Neural cell (in vitro differentiated cells): ENCODE data around the gene CDH4. TPM values are rescaled to one million over a fixed set of nuclear protein-coding genes. Genes with fewer than 3 reads are reported as not detected.

Experiments used
- H2AFZ ChIP-seq: fragments of 200-600, 300-800 bp; sonication (generic), shearing (Covaris generic); 2 replicates; pipeline ENCODE4 v1.6.0; 2014; ENCODE audit warnings: low read depth, mild to moderate bottlenecking, antibody characterized with exemption, low read length, moderate library complexity
- H3F3A ChIP-seq: fragments of 200-600 bp; shearing (Covaris generic); 2 replicates; pipeline ENCODE4 v1.6.1; 2016; ENCODE audit warnings: mild to moderate bottlenecking, moderate library complexity, mixed read lengths, antibody characterized with exemption, low read length; ENCODE audit not compliant: insufficient read depth, poor library complexity, severe bottlenecking
- H3K27ac ChIP-seq: fragments of 200-600, 300-800 bp; sonication (generic), shearing (Covaris generic); 2 replicates; pipeline ENCODE4 v1.5.1; 2014; ENCODE audit warnings: mild to moderate bottlenecking, low read length, moderate library complexity
- H3K27me3 ChIP-seq: fragments of 300-800, 200-600 bp; sonication (generic), shearing (Covaris generic); 2 replicates; pipeline ENCODE4 v1.6.0; 2014; ENCODE audit warnings: mild to moderate bottlenecking, low read depth, low read length, moderate library complexity; ENCODE audit not compliant: insufficient read depth
- H3K36me3 ChIP-seq: fragments of 300-800, 200-600 bp; sonication (generic), shearing (Covaris generic); 2 replicates; pipeline ENCODE4 v1.5.1; 2014; ENCODE audit warnings: mild to moderate bottlenecking, antibody characterized with exemption, low read length, moderate library complexity; ENCODE audit not compliant: insufficient read depth
- H3K4me2 ChIP-seq: fragments of 300-800, 200-600 bp; sonication (generic), shearing (Covaris generic); 2 replicates; pipeline ENCODE4 v1.6.0; 2014; ENCODE audit warnings: mild to moderate bottlenecking, low read length
- H3K4me3 ChIP-seq: fragments of 300-800, 200-600 bp; sonication (generic), shearing (Covaris generic); 2 replicates; pipeline ENCODE4 v1.5.1; 2014; ENCODE audit warnings: mild to moderate bottlenecking, low read length, moderate library complexity
- H3K79me2 ChIP-seq: fragments of 200-600 bp; shearing (Covaris generic); replicated peaks from 2 replicates; pipeline ENCODE4 v1.6.0; 2014; ENCODE audit warnings: mild to moderate bottlenecking, low read length, moderate library complexity; ENCODE audit not compliant: insufficient read depth
- H3K9ac ChIP-seq: fragments of 300-800, 200-600 bp; sonication (generic), shearing (Covaris generic); 2 replicates; pipeline ENCODE4 v1.6.1; 2016; ENCODE audit warnings: mild to moderate bottlenecking, low read length, mixed read lengths
- H3K9me2 ChIP-seq: fragments of 200-600 bp; shearing (Covaris generic); 2 replicates; pipeline ENCODE4 v1.6.1; 2016; ENCODE audit warnings: mild to moderate bottlenecking, low read length, mixed read lengths; ENCODE audit not compliant: insufficient read depth
- H3K9me3 ChIP-seq: fragments of 200-600, 300-800 bp; sonication (generic), shearing (Covaris generic); 2 replicates; pipeline ENCODE4 v1.6.1; 2016; ENCODE audit warnings: mild to moderate bottlenecking, mixed run types, low read length, moderate library complexity, mixed read lengths
- H4K20me1 ChIP-seq: fragments of 200-600 bp; shearing (Covaris generic); 2 replicates; pipeline ENCODE4 v1.6.1; 2016; ENCODE audit warnings: mild to moderate bottlenecking, mixed run types; ENCODE audit not compliant: insufficient read depth
- EP300 ChIP-seq: fragments of 450-650 bp; conservative IDR thresholded peaks from 2 replicates; pipeline ENCODE4 v1.6.1; 2014; ENCODE audit warnings: antibody characterized with exemption, mild to moderate bottlenecking, moderate library complexity; ENCODE audit not compliant: poor library complexity, severe bottlenecking
- EZH2 ChIP-seq: fragments of 200-600, 300-800 bp; shearing (Covaris generic), sonication (generic); IDR thresholded peaks from 2 replicates; pipeline ENCODE4 v1.6.1; 2014; ENCODE audit warnings: antibody characterized with exemption, low read length, borderline replicate concordance, mild to moderate bottlenecking; ENCODE audit not compliant: insufficient read depth, poor library complexity, severe bottlenecking
- MXI1 ChIP-seq: fragments of 450-650 bp; conservative IDR thresholded peaks from 2 replicates; pipeline ENCODE4 v1.6.1; 2014; ENCODE audit warnings: antibody characterized with exemption, mild to moderate bottlenecking; ENCODE audit not compliant: poor library complexity, severe bottlenecking
- POLR2AphosphoS5 ChIP-seq: IDR thresholded peaks from 2 replicates; pipeline ENCODE4 v1.6.1; 2012
- RAD21 ChIP-seq: fragments of 450-650 bp; conservative IDR thresholded peaks from 2 replicates; pipeline ENCODE4 v1.6.1; 2014; ENCODE audit warnings: antibody characterized with exemption, mild to moderate bottlenecking, moderate library complexity
- REST ChIP-seq: IDR thresholded peaks from 2 replicates; pipeline ENCODE4 v1.6.1; 2012; ENCODE audit warnings: borderline replicate concordance
- SMC3 ChIP-seq: fragments of 450-650 bp; conservative IDR thresholded peaks from 2 replicates; pipeline ENCODE4 v1.6.1; 2014; ENCODE audit warnings: antibody characterized with exemption, mild to moderate bottlenecking, moderate library complexity; ENCODE audit not compliant: poor library complexity
- TAF1 ChIP-seq: IDR thresholded peaks from 2 replicates; pipeline ENCODE4 v1.6.1; 2012; ENCODE audit warnings: low read depth
- polyA plus RNA-seq: library from polyadenylated mRNA; depleted of rRNA; stranded (reverse); fragments of >200 nt; gene quantifications from 2 replicates; pipeline ENCODE4 v1.2.3, GENCODE V29; 2014
- TF ChIP-seq, protein P1 (sequence below): fragments of 450-650 bp; IDR thresholded peaks from 2 replicates; pipeline ENCODE4 v1.5.1; 2014; ENCODE audit warnings: antibody characterized with exemption, mild to moderate bottlenecking, moderate library complexity; ENCODE audit not compliant: poor library complexity, severe bottlenecking

The CDH4 gene
- polyA plus RNA-seq, 1 donor from 2014 or later, result 24.6 TPM

DNA sequence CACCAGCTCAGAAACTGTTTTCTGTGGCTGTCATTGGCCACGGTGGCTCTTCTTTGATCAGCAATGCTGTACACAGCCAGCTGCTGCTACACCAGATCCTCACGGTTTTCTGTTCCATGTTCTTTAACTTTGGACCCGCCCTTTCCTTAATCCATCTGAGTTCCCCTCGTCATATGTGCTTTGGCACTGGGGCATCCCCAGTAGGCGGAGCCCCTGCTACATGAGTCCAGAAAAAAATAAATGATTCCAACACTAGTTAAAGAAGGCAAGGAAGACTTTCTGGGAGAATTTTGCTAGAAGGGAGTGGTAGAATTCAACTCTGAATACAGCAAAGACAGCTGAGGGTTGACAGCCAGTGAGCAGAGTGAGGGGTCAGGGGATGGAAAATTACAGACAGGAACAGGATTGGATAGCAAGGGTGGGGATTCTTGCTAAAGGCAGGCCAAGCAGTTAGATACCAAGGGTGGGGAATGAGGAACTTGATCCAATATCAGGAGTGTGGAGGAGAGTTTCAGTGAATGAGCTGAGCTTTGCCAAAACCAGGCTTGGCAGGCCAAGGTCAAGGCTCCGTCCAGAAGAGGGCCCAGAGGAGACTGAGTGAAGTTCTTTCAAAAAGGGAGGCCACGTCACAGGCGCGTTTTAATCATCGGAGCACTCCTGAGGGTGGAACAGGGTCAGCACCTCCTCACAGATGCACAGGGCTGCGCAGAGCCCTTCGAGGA is 391.8 kb downstream of the CDH4 start:
- no peaks in the 10 kb centered on the region for H3K79me2 ChIP-seq
- H3K27me3 ChIP-seq, result no peaks in the 10 kb centered on the region
- no peak overlapping the region for H3K9ac ChIP-seq
- H3K4me3 ChIP-seq, result no peak overlapping the region
- H3K9me2 ChIP-seq, result no peaks in the 10 kb centered on the region
- no peaks in the 10 kb centered on the region for H4K20me1 ChIP-seq
- no peaks in the 10 kb centered on the region for H3K9me3 ChIP-seq
- no peak overlapping the region for H3K4me2 ChIP-seq
- no peaks in the 10 kb centered on the region for H3F3A ChIP-seq
- no peak overlapping the region for H2AFZ ChIP-seq
- H3K36me3 ChIP-seq, result no peaks in the 10 kb centered on the region
- no peak overlapping the region for H3K27ac ChIP-seq
- TF ChIP-seq, protein P1, sequence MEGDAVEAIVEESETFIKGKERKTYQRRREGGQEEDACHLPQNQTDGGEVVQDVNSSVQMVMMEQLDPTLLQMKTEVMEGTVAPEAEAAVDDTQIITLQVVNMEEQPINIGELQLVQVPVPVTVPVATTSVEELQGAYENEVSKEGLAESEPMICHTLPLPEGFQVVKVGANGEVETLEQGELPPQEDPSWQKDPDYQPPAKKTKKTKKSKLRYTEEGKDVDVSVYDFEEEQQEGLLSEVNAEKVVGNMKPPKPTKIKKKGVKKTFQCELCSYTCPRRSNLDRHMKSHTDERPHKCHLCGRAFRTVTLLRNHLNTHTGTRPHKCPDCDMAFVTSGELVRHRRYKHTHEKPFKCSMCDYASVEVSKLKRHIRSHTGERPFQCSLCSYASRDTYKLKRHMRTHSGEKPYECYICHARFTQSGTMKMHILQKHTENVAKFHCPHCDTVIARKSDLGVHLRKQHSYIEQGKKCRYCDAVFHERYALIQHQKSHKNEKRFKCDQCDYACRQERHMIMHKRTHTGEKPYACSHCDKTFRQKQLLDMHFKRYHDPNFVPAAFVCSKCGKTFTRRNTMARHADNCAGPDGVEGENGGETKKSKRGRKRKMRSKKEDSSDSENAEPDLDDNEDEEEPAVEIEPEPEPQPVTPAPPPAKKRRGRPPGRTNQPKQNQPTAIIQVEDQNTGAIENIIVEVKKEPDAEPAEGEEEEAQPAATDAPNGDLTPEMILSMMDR, result no peak

DNA sequence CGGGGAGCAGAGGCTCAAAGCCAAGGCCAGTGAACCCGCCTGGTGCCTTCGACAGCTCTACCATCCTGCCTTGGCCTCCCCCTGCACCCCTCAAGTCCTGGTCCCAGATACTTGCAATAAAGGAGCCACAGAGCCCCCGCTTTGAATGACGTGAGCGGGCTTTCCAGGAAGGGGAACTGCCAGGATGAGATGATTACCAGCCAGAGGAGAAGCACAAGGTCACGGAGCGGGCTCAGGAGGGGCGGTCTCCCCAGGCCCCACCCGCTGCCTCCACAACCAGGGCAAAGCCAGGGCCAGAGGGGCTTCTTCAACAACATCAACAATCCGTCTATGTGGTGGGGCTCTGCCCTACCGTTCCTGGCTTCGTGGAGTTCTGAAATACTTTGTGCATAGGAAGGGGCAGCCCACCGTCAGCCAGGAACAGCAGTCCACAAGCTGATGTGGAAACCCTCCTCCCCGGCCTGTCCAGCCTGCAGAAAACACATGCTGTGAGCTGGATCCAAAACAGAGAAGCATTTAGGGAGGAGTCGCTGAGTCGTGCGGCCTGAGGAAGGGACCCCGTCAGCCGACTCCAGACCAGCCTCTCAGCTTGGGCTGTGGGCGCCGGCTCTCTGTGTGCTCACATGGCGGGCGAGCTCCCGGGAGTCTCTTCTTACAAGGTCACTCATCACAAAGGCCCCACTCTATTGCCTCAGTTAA is 392.5 kb downstream of the CDH4 start:
- Histone ChIP-seq H4K20me1 (no peaks in the 10 kb centered on the region), H3K27me3 (no peaks in the 10 kb centered on the region), H3K9me2 (no peaks in the 10 kb centered on the region), H3K4me2 (no peak overlapping the region), H2AFZ (no peak overlapping the region), H3K9me3 (no peaks in the 10 kb centered on the region), H3K4me3 (no peak overlapping the region), H3K79me2 (no peaks in the 10 kb centered on the region), H3K9ac (no peak overlapping the region), H3F3A (no peaks in the 10 kb centered on the region), H3K27ac (no peak overlapping the region), H3K36me3 (no peaks in the 10 kb centered on the region)
- TF ChIP-seq RAD21 (no peak), SMC3 (no peak), EP300 (no peak), MXI1 (no peak), REST (no peak), POLR2AphosphoS5 (no peak), TAF1 (no peak), EZH2 (no peak)
- TF ChIP-seq, protein P1, result no peak
